Measurements from ENCODE around the gene ISCA2. TPM values are rescaled to one million over a fixed set of nuclear protein-coding genes. Genes with fewer than 3 reads are reported as not detected.

Gene ISCA2
- polyA plus RNA-seq, 1 donor (not counting 4 experiments of a cell fraction or from before 2014, with no cell fraction given): 33.0 TPM

DNA sequence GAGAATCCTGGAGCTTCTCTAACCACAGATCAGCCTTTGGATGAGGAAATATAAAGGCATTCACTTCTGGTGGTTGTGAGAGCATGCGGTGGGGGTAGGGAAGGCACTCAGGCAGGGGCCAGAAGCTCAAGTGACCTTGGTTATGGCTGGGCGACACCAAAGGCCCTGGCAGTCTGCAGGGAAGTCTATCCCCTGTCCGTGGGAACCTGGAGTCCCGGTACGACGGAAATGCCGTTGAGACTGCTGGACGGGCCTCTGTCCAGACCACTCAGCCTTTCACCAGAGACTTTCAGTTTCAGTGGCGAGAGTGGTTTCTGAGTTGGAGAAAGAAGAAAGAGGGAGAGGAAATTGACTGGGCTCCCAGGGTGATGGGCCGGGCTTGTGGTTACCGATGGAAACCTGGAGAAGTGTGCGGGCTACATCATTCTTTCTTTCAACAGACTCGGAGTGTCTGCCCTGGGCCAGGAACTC is 20.9 kb downstream of the ISCA2 start:
- dilution Hi-C loops (cut with MboI; ENCODE audit: extremely low pct_ligation_motif_present, low sequenced_read_pairs): no loop called here
- Histone ChIP-seq H3K27me3 (ENCODE audit: control insufficient read depth, extremely low read depth, insufficient read depth, low read length) (no peaks in the 10 kb centered on the region), H3K36me3 (ENCODE audit: control insufficient read depth in 2 of 2, extremely low read depth in 1 of 2, insufficient read depth in 2 of 2, low read length in 2 of 2) (peaks cover 38 to 48% of the 10 kb centered on the region in 2 experiments), H3K4me3 (ENCODE audit: control insufficient read depth in 2 of 3, extremely low read depth in 1 of 3, insufficient read depth in 2 of 3, low read depth in 1 of 3, low read length in 3 of 3) (no peak overlapping the region), H3K9ac (ENCODE audit: control insufficient read depth, extremely low read depth, insufficient read depth, low read length) (no peak overlapping the region), H3K9me3 (ENCODE audit: control insufficient read depth, low read depth, low read length) (no peaks in the 10 kb centered on the region), H4K20me1 (ENCODE audit: control insufficient read depth, extremely low read depth, insufficient read depth, low read length) (no peaks in the 10 kb centered on the region), H3K4me1 (ENCODE audit: control insufficient read depth, extremely low read depth, insufficient read depth, low read length) (peaks cover 36% of the 10 kb centered on the region), H3K9me1 (ENCODE audit: control insufficient read depth, extremely low read depth, insufficient read depth, low read length) (no peaks in the 10 kb centered on the region), H2AFZ (ENCODE audit: control insufficient read depth, low read length) (no peak overlapping the region), H3K27ac (ENCODE audit: control insufficient read depth, insufficient read depth, low read length) (no peak overlapping the region), H3K79me2 (ENCODE audit: control insufficient read depth, insufficient read depth, low read length) (no peaks in the 10 kb centered on the region), H3K4me2 (ENCODE audit: control insufficient read depth, extremely low read depth, insufficient read depth, low read depth, low read length) (no peak overlapping the region)
- no peak for FAIRE-seq
- TF ChIP-seq EZH2 (IDR thresholded peaks at IDR 0.05; ENCODE audit: low read length): no peak
- TF ChIP-seq, protein P1, sequence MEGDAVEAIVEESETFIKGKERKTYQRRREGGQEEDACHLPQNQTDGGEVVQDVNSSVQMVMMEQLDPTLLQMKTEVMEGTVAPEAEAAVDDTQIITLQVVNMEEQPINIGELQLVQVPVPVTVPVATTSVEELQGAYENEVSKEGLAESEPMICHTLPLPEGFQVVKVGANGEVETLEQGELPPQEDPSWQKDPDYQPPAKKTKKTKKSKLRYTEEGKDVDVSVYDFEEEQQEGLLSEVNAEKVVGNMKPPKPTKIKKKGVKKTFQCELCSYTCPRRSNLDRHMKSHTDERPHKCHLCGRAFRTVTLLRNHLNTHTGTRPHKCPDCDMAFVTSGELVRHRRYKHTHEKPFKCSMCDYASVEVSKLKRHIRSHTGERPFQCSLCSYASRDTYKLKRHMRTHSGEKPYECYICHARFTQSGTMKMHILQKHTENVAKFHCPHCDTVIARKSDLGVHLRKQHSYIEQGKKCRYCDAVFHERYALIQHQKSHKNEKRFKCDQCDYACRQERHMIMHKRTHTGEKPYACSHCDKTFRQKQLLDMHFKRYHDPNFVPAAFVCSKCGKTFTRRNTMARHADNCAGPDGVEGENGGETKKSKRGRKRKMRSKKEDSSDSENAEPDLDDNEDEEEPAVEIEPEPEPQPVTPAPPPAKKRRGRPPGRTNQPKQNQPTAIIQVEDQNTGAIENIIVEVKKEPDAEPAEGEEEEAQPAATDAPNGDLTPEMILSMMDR (optimal IDR thresholded peaks at IDR 0.05 in 1 of 3, IDR thresholded peaks at IDR 0.05 in 1 of 3, conservative IDR thresholded peaks at IDR 0.05 in 1 of 3; ENCODE audit: extremely low read depth in 1 of 3, insufficient read depth in 2 of 3, low read length in 3 of 3): no peak
- DNase-seq (ENCODE audit: low read depth, low spot score): no peak

DNA sequence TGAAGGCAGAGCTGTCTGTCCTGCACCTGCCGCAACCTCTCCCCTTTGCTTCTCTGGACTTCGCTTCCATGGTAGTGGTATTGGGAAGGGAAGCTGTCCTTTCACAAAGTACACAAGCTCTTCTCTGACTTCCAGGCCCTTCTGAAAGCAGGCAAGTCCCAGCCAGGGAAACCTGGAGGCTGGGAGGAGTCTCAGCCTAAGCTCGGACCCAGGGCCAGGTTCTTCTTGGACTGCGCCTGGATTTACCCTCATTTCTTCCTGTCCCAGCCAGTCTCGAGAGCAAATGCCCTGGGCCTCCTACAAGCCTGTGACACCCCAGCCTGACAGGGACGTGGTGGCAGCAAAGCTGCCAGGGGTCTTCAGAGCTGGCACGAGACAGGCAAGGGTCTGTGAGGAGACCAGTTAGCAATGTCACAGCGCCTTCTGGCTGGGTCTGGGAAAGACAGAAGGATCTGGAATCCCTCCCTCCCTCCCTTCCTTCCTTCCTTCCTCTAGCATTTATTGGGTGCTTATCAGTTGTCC is 22.4 kb downstream of the ISCA2 start:
- H3K9ac ChIP-seq (ENCODE audit: control insufficient read depth, extremely low read depth, insufficient read depth, low read length): no peak overlapping the region
- no peak for TF ChIP-seq EZH2 (IDR thresholded peaks at IDR 0.05; ENCODE audit: low read length)
- TF ChIP-seq, protein P1 (optimal IDR thresholded peaks at IDR 0.05 in 1 of 3, IDR thresholded peaks at IDR 0.05 in 1 of 3, conservative IDR thresholded peaks at IDR 0.05 in 1 of 3; ENCODE audit: extremely low read depth in 1 of 3, insufficient read depth in 2 of 3, low read length in 3 of 3): no peak

More for the DNA sequence above, 22.4 kb downstream of the ISCA2 start:
- H3K4me1 ChIP-seq (ENCODE audit: control insufficient read depth, extremely low read depth, insufficient read depth, low read length): peaks cover 31% of the 10 kb centered on the region
- H3K36me3 ChIP-seq (ENCODE audit: control insufficient read depth in 2 of 2, extremely low read depth in 1 of 2, insufficient read depth in 2 of 2, low read length in 2 of 2): peaks cover 37 to 52% of the 10 kb centered on the region in 2 experiments
- no peak overlapping the region for H3K4me2 ChIP-seq (ENCODE audit: control insufficient read depth, extremely low read depth, insufficient read depth, low read depth, low read length)
- FAIRE-seq (no peak), DNase-seq (ENCODE audit: low read depth, low spot score) (no peak)
- H4K20me1 ChIP-seq (ENCODE audit: control insufficient read depth, extremely low read depth, insufficient read depth, low read length): no peaks in the 10 kb centered on the region
- no peak overlapping the region for H3K4me3 ChIP-seq (ENCODE audit: control insufficient read depth in 2 of 3, extremely low read depth in 1 of 3, insufficient read depth in 2 of 3, low read depth in 1 of 3, low read length in 3 of 3)
- H3K27me3 ChIP-seq (ENCODE audit: control insufficient read depth, extremely low read depth, insufficient read depth, low read length): no peaks in the 10 kb centered on the region
- no peak overlapping the region for H3K27ac ChIP-seq (ENCODE audit: control insufficient read depth, insufficient read depth, low read length)
- dilution Hi-C loops (cut with MboI; ENCODE audit: extremely low pct_ligation_motif_present, low sequenced_read_pairs): no loop called here
- no peak overlapping the region for H2AFZ ChIP-seq (ENCODE audit: control insufficient read depth, low read length)
- no peaks in the 10 kb centered on the region for H3K9me3 ChIP-seq (ENCODE audit: control insufficient read depth, low read depth, low read length)
- H3K79me2 ChIP-seq (ENCODE audit: control insufficient read depth, insufficient read depth, low read length): no peaks in the 10 kb centered on the region
- H3K9me1 ChIP-seq (ENCODE audit: control insufficient read depth, extremely low read depth, insufficient read depth, low read length): no peaks in the 10 kb centered on the region

Measured in keratinocyte (primary cell).